GM23338 (cell line): ENCODE measurements around the gene CES4A. TPM values are rescaled to one million over a fixed set of nuclear protein-coding genes. Genes with fewer than 3 reads are reported as not detected.

Source experiments
- ATAC-seq: fragments of 200-7000 bp; cut with Tn5 transposase; 3 replicates; pipeline ENCODE4 v1.9.1; 2020
- DNase-seq: peaks from one replicate; pipeline ENCODE4 v3.0.0-alpha.2; 2015; ENCODE audit warnings: low spot score
- H2AFZ ChIP-seq: fragments of 200-600 bp; sonication (generic); 2 replicates; pipeline ENCODE4 v1.8.0; 2016; ENCODE audit warnings: antibody characterized with exemption, mild to moderate bottlenecking, moderate library complexity
- H3F3A ChIP-seq: fragments of 200-600 bp; sonication (generic); replicated peaks from 2 replicates; pipeline ENCODE4 v1.8.0; 2017; ENCODE audit warnings: antibody characterized with exemption, mixed run types, low read depth
- H3K27ac ChIP-seq: fragments of 200-600 bp; sonication (generic); 2 replicates; pipeline ENCODE4 v1.6.1; 2016; ENCODE audit warnings: low read depth
- H3K27me3 ChIP-seq: fragments of 200-600 bp; sonication (generic); 2 replicates; pipeline ENCODE4 v1.8.0; 2016; ENCODE audit warnings: mild to moderate bottlenecking, mixed run types, moderate library complexity; ENCODE audit not compliant: insufficient read depth
- H3K36me3 ChIP-seq: fragments of 200-600 bp; sonication (generic); 2 replicates; pipeline ENCODE4 v1.8.0; 2016; ENCODE audit warnings: mild to moderate bottlenecking; ENCODE audit not compliant: insufficient read depth
- H3K4me1 ChIP-seq: fragments of 200-600 bp; sonication (generic); 2 replicates; pipeline ENCODE4 v1.8.0; 2016; ENCODE audit warnings: mild to moderate bottlenecking, moderate library complexity; ENCODE audit not compliant: insufficient read depth
- H3K4me2 ChIP-seq: fragments of 200-600 bp; sonication (generic); 2 replicates; pipeline ENCODE4 v1.7.1; 2017; ENCODE audit warnings: mixed run types
- H3K4me3 ChIP-seq: fragments of 200-600 bp; sonication (generic); 2 replicates; pipeline ENCODE4 v1.6.1; 2016; ENCODE audit warnings: mixed run types
- H3K79me2 ChIP-seq: fragments of 200-600 bp; sonication (generic); replicated peaks from 2 replicates; pipeline ENCODE4 v1.8.0; 2017; ENCODE audit warnings: mild to moderate bottlenecking; ENCODE audit not compliant: insufficient read depth
- H3K9me2 ChIP-seq: fragments of 200-600 bp; sonication (generic); 2 replicates; pipeline ENCODE4 v1.8.0; 2017; ENCODE audit not compliant: insufficient read depth
- H4K20me1 ChIP-seq: fragments of 200-600 bp; sonication (generic); replicated peaks from 2 replicates; pipeline ENCODE4 v1.8.0; 2017; ENCODE audit warnings: mild to moderate bottlenecking; ENCODE audit not compliant: insufficient read depth
- H3K27ac Mint-ChIP-seq: 2 replicates; pipeline ENCODE4 v1.8.0; 2020; ENCODE audit warnings: inconsistent platforms, mild to moderate bottlenecking, moderate library complexity, mixed read lengths
- H3K27me3 Mint-ChIP-seq: 3 replicates; pipeline ENCODE4 v1.8.0; 2022; ENCODE audit warnings: low read depth, mild to moderate bottlenecking, moderate library complexity, mixed read lengths, inconsistent platforms; ENCODE audit not compliant: insufficient read depth, poor library complexity
- H3K36me3 Mint-ChIP-seq: 3 replicates; pipeline ENCODE4 v1.8.0; 2021; ENCODE audit warnings: low read depth, mild to moderate bottlenecking, inconsistent platforms, moderate library complexity, mixed read lengths
- H3K4me1 Mint-ChIP-seq: 3 replicates; pipeline ENCODE4 v1.8.0; 2020; ENCODE audit warnings: mild to moderate bottlenecking, inconsistent platforms, mixed read lengths
- H3K4me3 Mint-ChIP-seq: 3 replicates; pipeline ENCODE4 v1.8.0; 2021; ENCODE audit warnings: moderate library complexity, mild to moderate bottlenecking, inconsistent platforms, mixed read lengths
- H3K9me3 Mint-ChIP-seq: 3 replicates; pipeline ENCODE4 v1.8.0; 2020; ENCODE audit warnings: moderate library complexity, mild to moderate bottlenecking, inconsistent platforms, mixed read lengths
- EZH2 ChIP-seq: fragments of 200-600 bp; sonication (generic); IDR thresholded peaks from one replicate; pipeline ENCODE4 v1.8.0; 2017; ENCODE audit warnings: antibody characterized with exemption, mild to moderate bottlenecking, low read depth; ENCODE audit not compliant: unreplicated experiment
- JUNB ChIP-seq: IDR thresholded peaks from one replicate; pipeline ENCODE4 v1.6.1; 2016; ENCODE audit warnings: antibody characterized with exemption; ENCODE audit not compliant: unreplicated experiment
- NANOG ChIP-seq: IDR thresholded peaks from 2 replicates; pipeline ENCODE4 v1.6.1; 2016; ENCODE audit warnings: antibody characterized with exemption, borderline replicate concordance
- POLR2AphosphoS5 ChIP-seq: IDR thresholded peaks from 2 replicates; pipeline ENCODE4 v1.6.1; 2016; ENCODE audit warnings: antibody characterized with exemption, low read depth
- STAT1 ChIP-seq: IDR thresholded peaks from one replicate; pipeline ENCODE4 v1.6.1; 2016; ENCODE audit warnings: antibody characterized with exemption; ENCODE audit not compliant: unreplicated experiment
- ZNF331 ChIP-seq: fragments of 250-450 bp; sonication (Bioruptor Pico); IDR thresholded peaks from 2 replicates; pipeline ENCODE4 v1.5.0; 2020; ENCODE audit warnings: low read depth, mild to moderate bottlenecking, moderate library complexity
- polyA plus RNA-seq: library from polyadenylated mRNA; unstranded; fragments of >200 nt; fragmentation: Nextera tagmentation; extraction: Ambion mirVana; gene quantifications from 2 replicates; pipeline ENCODE4 v1.2.1, GENCODE V29; 2016
- total RNA-seq: library from RNA; depleted of rRNA; stranded (reverse); fragments of >200 nt; shearing (Covaris generic); gene quantifications from 2 replicates; pipeline ENCODE4 v1.2.3, GENCODE V29; 2014
- TF ChIP-seq, protein P1 (sequence below): IDR thresholded peaks from 2 replicates; pipeline ENCODE4 v1.6.1; 2016; ENCODE audit warnings: antibody characterized with exemption
- TF ChIP-seq, protein P2 (sequence below), 2 experiments: fragments of 200-600 bp in 1 of 2; sonication (generic) in 1 of 2; conservative IDR thresholded peaks; 2 replicates each; pipeline versions ENCODE4 v1.5.1 to v1.6.1; 2016 to 2017; ENCODE audit warnings: antibody characterized with exemption in 2 of 2, low read depth in 2 of 2, mild to moderate bottlenecking in 2 of 2, moderate library complexity in 1 of 2
- TF ChIP-seq, protein P3 (sequence below): IDR thresholded peaks from one replicate; pipeline ENCODE4 v1.6.1; 2018; ENCODE audit warnings: antibody characterized with exemption; ENCODE audit not compliant: unreplicated experiment
- TF ChIP-seq, protein P4 (sequence below): fragments of 250-450 bp; sonication (Bioruptor Pico); IDR thresholded peaks from 2 replicates; pipeline ENCODE4 v1.5.0; 2020; ENCODE audit warnings: mild to moderate bottlenecking, moderate library complexity

The CES4A gene
- total and polyA plus RNA-seq, 2 experiments from 2014 or later = 0.10 to 0.42 TPM

DNA sequence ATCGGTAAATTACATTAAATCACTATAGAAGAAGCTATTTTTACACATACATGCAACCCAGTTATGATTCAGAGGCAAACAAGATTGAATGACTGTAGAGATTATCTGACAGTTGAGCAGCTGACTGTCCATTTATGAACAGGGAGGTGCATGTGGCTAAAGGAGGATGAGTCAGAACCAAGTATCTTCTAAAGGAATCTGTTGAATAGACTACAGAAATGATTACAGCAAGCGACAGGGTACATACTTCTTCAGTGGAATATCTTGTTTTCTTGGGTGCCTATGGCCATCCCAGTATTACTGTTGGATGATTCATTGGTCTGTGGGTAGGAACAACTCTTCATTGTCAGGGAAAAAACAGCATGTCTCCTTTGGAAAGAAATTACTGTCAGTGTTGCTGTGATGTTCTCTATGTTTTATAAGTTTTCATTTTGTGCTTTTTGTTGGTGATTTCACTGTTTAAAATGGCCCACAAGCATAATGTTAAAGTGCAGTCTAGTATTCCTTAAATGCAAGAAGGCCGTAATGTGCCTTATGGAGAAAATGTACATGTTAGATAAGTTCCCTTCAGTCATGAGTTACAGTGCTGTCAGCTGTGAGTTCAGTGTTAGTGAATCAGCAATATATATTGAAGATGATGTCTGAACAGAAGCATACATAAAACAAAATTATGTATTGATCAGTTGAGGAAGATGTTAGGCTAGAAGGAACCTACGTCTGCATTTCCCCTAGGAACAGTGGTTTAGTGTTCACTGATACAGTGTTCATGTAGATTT is 67.5 kb downstream of the CES4A start:
- no peaks in the 10 kb centered on the region for H3K9me3 Mint-ChIP-seq
- no peaks in the 10 kb centered on the region for H3K4me1 Mint-ChIP-seq
- Histone ChIP-seq H3K27ac (no peak overlapping the region), H2AFZ (no peak overlapping the region), H3K4me3 (no peak overlapping the region), H3K27me3 (no peaks in the 10 kb centered on the region), H3K4me2 (no peak overlapping the region), H3F3A (no peaks in the 10 kb centered on the region), H3K9me2 (peaks cover 3% of the 10 kb centered on the region; the same call in 1 of the 2 replicates), H3K4me1 (no peaks in the 10 kb centered on the region), H3K79me2 (no peaks in the 10 kb centered on the region; the same call in none of the 2 replicates), H4K20me1 (no peaks in the 10 kb centered on the region; the same call in 1 of the 2 replicates), H3K36me3 (no peaks in the 10 kb centered on the region)
- no peak overlapping the region for H3K4me3 Mint-ChIP-seq
- H3K27ac Mint-ChIP-seq = no peak overlapping the region
- H3K36me3 Mint-ChIP-seq = no peaks in the 10 kb centered on the region
- TF ChIP-seq, protein P1, sequence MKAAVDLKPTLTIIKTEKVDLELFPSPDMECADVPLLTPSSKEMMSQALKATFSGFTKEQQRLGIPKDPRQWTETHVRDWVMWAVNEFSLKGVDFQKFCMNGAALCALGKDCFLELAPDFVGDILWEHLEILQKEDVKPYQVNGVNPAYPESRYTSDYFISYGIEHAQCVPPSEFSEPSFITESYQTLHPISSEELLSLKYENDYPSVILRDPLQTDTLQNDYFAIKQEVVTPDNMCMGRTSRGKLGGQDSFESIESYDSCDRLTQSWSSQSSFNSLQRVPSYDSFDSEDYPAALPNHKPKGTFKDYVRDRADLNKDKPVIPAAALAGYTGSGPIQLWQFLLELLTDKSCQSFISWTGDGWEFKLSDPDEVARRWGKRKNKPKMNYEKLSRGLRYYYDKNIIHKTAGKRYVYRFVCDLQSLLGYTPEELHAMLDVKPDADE = no peak
- TF ChIP-seq ZNF331 (no peak), STAT1 (no peak), NANOG (no peak), POLR2AphosphoS5 (no peak), EZH2 (no peak), JUNB (no peak)
- TF ChIP-seq, protein P2, sequence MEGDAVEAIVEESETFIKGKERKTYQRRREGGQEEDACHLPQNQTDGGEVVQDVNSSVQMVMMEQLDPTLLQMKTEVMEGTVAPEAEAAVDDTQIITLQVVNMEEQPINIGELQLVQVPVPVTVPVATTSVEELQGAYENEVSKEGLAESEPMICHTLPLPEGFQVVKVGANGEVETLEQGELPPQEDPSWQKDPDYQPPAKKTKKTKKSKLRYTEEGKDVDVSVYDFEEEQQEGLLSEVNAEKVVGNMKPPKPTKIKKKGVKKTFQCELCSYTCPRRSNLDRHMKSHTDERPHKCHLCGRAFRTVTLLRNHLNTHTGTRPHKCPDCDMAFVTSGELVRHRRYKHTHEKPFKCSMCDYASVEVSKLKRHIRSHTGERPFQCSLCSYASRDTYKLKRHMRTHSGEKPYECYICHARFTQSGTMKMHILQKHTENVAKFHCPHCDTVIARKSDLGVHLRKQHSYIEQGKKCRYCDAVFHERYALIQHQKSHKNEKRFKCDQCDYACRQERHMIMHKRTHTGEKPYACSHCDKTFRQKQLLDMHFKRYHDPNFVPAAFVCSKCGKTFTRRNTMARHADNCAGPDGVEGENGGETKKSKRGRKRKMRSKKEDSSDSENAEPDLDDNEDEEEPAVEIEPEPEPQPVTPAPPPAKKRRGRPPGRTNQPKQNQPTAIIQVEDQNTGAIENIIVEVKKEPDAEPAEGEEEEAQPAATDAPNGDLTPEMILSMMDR (conservative IDR thresholded peaks at IDR 0.05; ENCODE audit: low read depth in 2 of 2) = no peak
- TF ChIP-seq, protein P3, sequence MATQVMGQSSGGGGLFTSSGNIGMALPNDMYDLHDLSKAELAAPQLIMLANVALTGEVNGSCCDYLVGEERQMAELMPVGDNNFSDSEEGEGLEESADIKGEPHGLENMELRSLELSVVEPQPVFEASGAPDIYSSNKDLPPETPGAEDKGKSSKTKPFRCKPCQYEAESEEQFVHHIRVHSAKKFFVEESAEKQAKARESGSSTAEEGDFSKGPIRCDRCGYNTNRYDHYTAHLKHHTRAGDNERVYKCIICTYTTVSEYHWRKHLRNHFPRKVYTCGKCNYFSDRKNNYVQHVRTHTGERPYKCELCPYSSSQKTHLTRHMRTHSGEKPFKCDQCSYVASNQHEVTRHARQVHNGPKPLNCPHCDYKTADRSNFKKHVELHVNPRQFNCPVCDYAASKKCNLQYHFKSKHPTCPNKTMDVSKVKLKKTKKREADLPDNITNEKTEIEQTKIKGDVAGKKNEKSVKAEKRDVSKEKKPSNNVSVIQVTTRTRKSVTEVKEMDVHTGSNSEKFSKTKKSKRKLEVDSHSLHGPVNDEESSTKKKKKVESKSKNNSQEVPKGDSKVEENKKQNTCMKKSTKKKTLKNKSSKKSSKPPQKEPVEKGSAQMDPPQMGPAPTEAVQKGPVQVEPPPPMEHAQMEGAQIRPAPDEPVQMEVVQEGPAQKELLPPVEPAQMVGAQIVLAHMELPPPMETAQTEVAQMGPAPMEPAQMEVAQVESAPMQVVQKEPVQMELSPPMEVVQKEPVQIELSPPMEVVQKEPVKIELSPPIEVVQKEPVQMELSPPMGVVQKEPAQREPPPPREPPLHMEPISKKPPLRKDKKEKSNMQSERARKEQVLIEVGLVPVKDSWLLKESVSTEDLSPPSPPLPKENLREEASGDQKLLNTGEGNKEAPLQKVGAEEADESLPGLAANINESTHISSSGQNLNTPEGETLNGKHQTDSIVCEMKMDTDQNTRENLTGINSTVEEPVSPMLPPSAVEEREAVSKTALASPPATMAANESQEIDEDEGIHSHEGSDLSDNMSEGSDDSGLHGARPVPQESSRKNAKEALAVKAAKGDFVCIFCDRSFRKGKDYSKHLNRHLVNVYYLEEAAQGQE = no peak
- TF ChIP-seq, protein P4, sequence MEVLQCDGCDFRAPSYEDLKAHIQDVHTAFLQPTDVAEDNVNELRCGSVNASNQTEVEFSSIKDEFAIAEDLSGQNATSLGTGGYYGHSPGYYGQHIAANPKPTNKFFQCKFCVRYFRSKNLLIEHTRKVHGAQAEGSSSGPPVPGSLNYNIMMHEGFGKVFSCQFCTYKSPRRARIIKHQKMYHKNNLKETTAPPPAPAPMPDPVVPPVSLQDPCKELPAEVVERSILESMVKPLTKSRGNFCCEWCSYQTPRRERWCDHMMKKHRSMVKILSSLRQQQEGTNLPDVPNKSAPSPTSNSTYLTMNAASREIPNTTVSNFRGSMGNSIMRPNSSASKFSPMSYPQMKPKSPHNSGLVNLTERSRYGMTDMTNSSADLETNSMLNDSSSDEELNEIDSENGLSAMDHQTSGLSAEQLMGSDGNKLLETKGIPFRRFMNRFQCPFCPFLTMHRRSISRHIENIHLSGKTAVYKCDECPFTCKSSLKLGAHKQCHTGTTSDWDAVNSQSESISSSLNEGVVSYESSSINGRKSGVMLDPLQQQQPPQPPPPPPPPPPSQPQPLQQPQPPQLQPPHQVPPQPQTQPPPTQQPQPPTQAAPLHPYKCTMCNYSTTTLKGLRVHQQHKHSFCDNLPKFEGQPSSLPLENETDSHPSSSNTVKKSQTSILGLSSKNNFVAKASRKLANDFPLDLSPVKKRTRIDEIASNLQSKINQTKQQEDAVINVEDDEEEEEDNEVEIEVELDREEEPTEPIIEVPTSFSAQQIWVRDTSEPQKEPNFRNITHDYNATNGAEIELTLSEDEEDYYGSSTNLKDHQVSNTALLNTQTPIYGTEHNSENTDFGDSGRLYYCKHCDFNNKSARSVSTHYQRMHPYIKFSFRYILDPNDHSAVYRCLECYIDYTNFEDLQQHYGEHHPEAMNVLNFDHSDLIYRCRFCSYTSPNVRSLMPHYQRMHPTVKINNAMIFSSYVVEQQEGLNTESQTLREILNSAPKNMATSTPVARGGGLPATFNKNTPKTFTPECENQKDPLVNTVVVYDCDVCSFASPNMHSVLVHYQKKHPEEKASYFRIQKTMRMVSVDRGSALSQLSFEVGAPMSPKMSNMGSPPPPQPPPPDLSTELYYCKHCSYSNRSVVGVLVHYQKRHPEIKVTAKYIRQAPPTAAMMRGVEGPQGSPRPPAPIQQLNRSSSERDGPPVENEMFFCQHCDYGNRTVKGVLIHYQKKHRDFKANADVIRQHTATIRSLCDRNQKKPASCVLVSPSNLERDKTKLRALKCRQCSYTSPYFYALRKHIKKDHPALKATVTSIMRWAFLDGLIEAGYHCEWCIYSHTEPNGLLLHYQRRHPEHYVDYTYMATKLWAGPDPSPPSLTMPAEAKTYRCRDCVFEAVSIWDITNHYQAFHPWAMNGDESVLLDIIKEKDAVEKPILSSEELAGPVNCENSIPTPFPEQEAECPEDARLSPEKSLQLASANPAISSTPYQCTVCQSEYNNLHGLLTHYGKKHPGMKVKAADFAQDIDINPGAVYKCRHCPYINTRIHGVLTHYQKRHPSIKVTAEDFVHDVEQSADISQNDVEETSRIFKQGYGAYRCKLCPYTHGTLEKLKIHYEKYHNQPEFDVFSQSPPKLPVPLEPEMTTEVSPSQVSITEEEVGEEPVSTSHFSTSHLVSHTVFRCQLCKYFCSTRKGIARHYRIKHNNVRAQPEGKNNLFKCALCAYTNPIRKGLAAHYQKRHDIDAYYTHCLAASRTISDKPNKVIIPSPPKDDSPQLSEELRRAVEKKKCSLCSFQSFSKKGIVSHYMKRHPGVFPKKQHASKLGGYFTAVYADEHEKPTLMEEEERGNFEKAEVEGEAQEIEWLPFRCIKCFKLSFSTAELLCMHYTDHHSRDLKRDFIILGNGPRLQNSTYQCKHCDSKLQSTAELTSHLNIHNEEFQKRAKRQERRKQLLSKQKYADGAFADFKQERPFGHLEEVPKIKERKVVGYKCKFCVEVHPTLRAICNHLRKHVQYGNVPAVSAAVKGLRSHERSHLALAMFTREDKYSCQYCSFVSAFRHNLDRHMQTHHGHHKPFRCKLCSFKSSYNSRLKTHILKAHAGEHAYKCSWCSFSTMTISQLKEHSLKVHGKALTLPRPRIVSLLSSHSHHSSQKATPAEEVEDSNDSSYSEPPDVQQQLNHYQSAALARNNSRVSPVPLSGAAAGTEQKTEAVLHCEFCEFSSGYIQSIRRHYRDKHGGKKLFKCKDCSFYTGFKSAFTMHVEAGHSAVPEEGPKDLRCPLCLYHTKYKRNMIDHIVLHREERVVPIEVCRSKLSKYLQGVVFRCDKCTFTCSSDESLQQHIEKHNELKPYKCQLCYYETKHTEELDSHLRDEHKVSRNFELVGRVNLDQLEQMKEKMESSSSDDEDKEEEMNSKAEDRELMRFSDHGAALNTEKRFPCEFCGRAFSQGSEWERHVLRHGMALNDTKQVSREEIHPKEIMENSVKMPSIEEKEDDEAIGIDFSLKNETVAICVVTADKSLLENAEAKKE = no peak
- no peaks in the 10 kb centered on the region for H3K27me3 Mint-ChIP-seq
- DNase-seq (no peak), ATAC-seq (no peak)
